K562 treated with DMSO at 1 percent for 12 hours (cell line): ENCODE results near the gene STUM. TPM values are rescaled to one million over a fixed set of nuclear protein-coding genes. Genes with fewer than 3 reads are reported as not detected.

Source experiments
- total RNA-seq: library from RNA; unstranded; fragments of 300-600 nt; gene quantifications from 2 replicates; pipeline ENCODE4 v1.2.3, GENCODE V29; 2022; ENCODE audit not compliant: insufficient read depth

The STUM gene
- total RNA-seq, result not detected in 2 replicates

DNA sequence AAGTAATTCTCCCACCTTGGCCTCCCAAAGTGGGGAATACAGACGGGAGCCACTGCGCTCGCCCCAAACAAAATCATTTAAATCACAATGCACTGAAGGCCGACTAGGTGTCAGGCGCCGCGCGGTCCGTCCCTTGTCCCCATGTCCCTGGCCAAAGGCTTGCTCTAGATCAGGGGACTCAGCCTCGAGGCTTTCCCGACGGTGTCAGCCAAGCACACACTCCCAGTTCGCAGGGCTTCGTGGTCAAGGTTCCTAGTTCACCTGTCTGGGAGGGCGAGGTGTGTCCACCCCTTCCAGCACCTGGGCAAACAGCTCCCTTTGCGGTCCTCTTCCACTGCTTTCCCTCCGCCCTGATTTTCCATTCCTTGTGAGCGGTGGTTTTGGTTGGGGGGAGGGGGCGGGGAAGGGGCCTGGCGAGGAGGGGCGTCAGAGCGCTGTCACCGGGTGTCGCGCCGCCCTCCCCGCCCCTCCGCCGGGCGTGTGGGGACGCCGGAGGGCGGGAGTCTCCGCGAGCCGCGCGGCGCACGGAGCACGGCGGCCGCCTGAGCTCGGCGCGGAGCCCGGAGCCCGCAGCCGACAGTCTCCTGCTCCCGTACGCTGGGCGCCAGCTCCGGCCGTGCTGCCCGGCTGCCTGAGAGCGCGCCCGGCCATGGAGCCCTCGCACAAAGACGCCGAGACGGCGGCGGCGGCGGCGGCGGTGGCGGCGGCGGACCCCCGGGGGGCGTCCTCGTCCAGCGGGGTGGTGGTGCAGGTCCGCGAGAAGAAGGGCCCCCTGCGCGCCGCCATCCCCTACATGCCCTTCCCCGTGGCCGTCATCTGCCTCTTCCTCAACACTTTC, at the start of gene STUM:
Gene STUM, plus strand, starts transcription at position 509 of the 838 bp plus-strand sequence. Its CDS starts 141 bp downstream, at position 650.

Other genes with a start within 250 kb of the STUM start
- 6.7 and 19.5 TPM in 2 replicates for gene LIN9, start 239.6 kb upstream of the STUM start, total RNA-seq
- 78.2 and 163 TPM in 2 replicates for gene PARP1, start 140.7 kb upstream of the STUM start, total RNA-seq
- not detected in 2 replicates for gene ITPKB, start 190.5 kb downstream of the STUM start, total RNA-seq